NCI-H345 (cell line): Measurements from ENCODE around the gene LRRC14B.
"Not testable (repeated sequence)": the region's sequence is repeated elsewhere in the genome, so short reads cannot be mapped to it uniquely, and the experiment has no call there.

Source experiments
- DNase-seq: peaks from one replicate; lab custom pipeline; 2025; lab: John Stamatoyannopoulos, UW

LRRC14B gene

GRCh38 chr5:207599-207998 is 16.3 kb downstream of the LRRC14B start:
- no peak for DNase-seq

- no peak for DNase-seq
These were observed 17.3 kb downstream of the LRRC14B start for GRCh38 chr5:208449-209114.

GRCh38 chr5:213803-214395 is 22.6 kb downstream of the LRRC14B start:
- no peak for DNase-seq

GRCh38 chr5:215256-215655 is 24.0 kb downstream of the LRRC14B start:
- not testable (repeated sequence) for DNase-seq

- not testable (repeated sequence) for DNase-seq
These were observed 24.8 kb downstream of the LRRC14B start for GRCh38 chr5:216076-216475.

- DNase-seq = peak; percentile 96
These were observed 26.5 kb downstream of the LRRC14B start, which contains the start of the genes CCDC127 and SDHA for GRCh38 chr5:217494-218456. Gene CCDC127 (minus strand): TSS chr5:218153. CDS start chr5:216849, 1,304 bp downstream. Gene SDHA (plus strand): TSS chr5:218320. CDS start chr5:218356, 36 bp downstream.

- peak; percentile 8 for DNase-seq
These were observed 27.4 kb downstream of the LRRC14B start for GRCh38 chr5:218457-219291.

- DNase-seq = no peak
These were observed 28.2 kb downstream of the LRRC14B start for GRCh38 chr5:219460-219863.

GRCh38 chr5:219991-220390 is 28.7 kb downstream of the LRRC14B start:
- no peak for DNase-seq

- not testable (repeated sequence) for DNase-seq
These were observed 31.8 kb downstream of the LRRC14B start for GRCh38 chr5:222951-223715.

- no peak for DNase-seq
These were observed 32.5 kb downstream of the LRRC14B start for GRCh38 chr5:223791-224190.

GRCh38 chr5:225334-225733 is 34.0 kb downstream of the LRRC14B start:
- no peak for DNase-seq

- DNase-seq = not testable (repeated sequence)
These were observed 36.1 kb downstream of the LRRC14B start for GRCh38 chr5:227375-227774.

GRCh38 chr5:228886-229285 is 37.6 kb downstream of the LRRC14B start:
- no peak for DNase-seq

GRCh38 chr5:230711-231110 is 39.4 kb downstream of the LRRC14B start:
- no peak for DNase-seq

GRCh38 chr5:231661-232060 is 40.4 kb downstream of the LRRC14B start:
- DNase-seq = no peak

- DNase-seq = not testable (repeated sequence)
These were observed 42.1 kb downstream of the LRRC14B start for GRCh38 chr5:233426-233825.

- DNase-seq = no peak
These were observed 43.2 kb downstream of the LRRC14B start for GRCh38 chr5:234450-234849.

- not testable (repeated sequence) for DNase-seq
These were observed 44.2 kb downstream of the LRRC14B start for GRCh38 chr5:235527-235926.

- DNase-seq = not testable (repeated sequence)
These were observed 46.6 kb downstream of the LRRC14B start for GRCh38 chr5:237931-238330.

- DNase-seq = not testable (repeated sequence)
These were observed 49.3 kb downstream of the LRRC14B start for GRCh38 chr5:240550-240949.
